Caco-2 (cell line): ENCODE data around the gene GFM2. TPM values are rescaled to one million over a fixed set of nuclear protein-coding genes. Genes with fewer than 3 reads are reported as not detected.

Experiments used
- BruUV-seq: library from RNA; stranded (reverse); fragments of 400-500 nt; replicated peaks from 2 replicates; lab custom pipeline; 2021; lab: Mats Ljungman, UMichigan
- CTCF ChIA-PET: fragments of 300-600 bp; sonication (Branson Sonifier 250); formaldehyde crosslinking; loops from one replicate; lab custom pipeline; 2022; ENCODE audit warnings: antibody characterized with exemption; lab: Charles Lee
- POLR2A ChIA-PET: fragments of 300-600 bp; sonication (Branson Sonifier 250); formaldehyde crosslinking; loops from one replicate; lab custom pipeline; 2022; ENCODE audit warnings: antibody characterized with exemption; lab: Charles Lee
- DNase-seq, 2 experiments: peaks; one replicate each; pipeline versions ENCODE4 v3.0.0 to v3.0.0-alpha.2; 2020 to 2022
- H3K27me3 ChIP-seq: replicated peaks from 2 replicates; pipeline ENCODE4 v1.6.0; 2011; ENCODE audit warnings: low read length; ENCODE audit not compliant: control insufficient read depth, insufficient read depth
- H3K36me3 ChIP-seq: 2 replicates; pipeline ENCODE4 v1.5.1; 2011; ENCODE audit warnings: low read length; ENCODE audit not compliant: control insufficient read depth, insufficient read depth
- H3K4me1 ChIP-seq: fragments of 250-450 bp; sonication (Bioruptor Pico); 2 replicates; pipeline ENCODE4 v1.5.1; 2020; ENCODE audit warnings: mild to moderate bottlenecking
- H3K4me3 ChIP-seq: 2 replicates; pipeline ENCODE4 v1.5.1; 2011; ENCODE audit warnings: low read depth, mild to moderate bottlenecking, control low read depth, low read length
- H3K9me3 ChIP-seq: fragments of 250-450 bp; sonication (Bioruptor Pico); 2 replicates; pipeline ENCODE4 v1.5.1; 2020; ENCODE audit warnings: mild to moderate bottlenecking, moderate library complexity
- H3K27ac Mint-ChIP-seq: one replicate; pipeline ENCODE4 v1.8.0; 2022; ENCODE audit warnings: mixed read lengths; ENCODE audit not compliant: unreplicated experiment
- H3K27me3 Mint-ChIP-seq: one replicate; pipeline ENCODE4 v1.8.0; 2022; ENCODE audit warnings: mixed read lengths; ENCODE audit not compliant: insufficient read depth, unreplicated experiment
- H3K36me3 Mint-ChIP-seq: one replicate; pipeline ENCODE4 v1.8.0; 2022; ENCODE audit warnings: mild to moderate bottlenecking, mixed read lengths; ENCODE audit not compliant: insufficient read depth, unreplicated experiment
- H3K4me1 Mint-ChIP-seq: one replicate; pipeline ENCODE4 v1.8.0; 2022; ENCODE audit warnings: low read depth, mixed read lengths; ENCODE audit not compliant: unreplicated experiment
- H3K4me3 Mint-ChIP-seq: one replicate; pipeline ENCODE4 v1.8.0; 2022; ENCODE audit warnings: mild to moderate bottlenecking, moderate library complexity, mixed read lengths; ENCODE audit not compliant: unreplicated experiment
- H3K9me3 Mint-ChIP-seq: one replicate; pipeline ENCODE4 v1.8.0; 2022; ENCODE audit warnings: mixed read lengths; ENCODE audit not compliant: unreplicated experiment
- intact Hi-C: fragments of 100-400 bp; cut with micrococcal nuclease; formaldehyde crosslinking; loops from one replicate; pipeline ENCODE4 v1.10.0; 2022; ENCODE audit not compliant: unreplicated experiment
- total RNA-seq: library from RNA; stranded (reverse); gene quantifications from 2 replicates; pipeline ENCODE4 v1.2.3, GENCODE V29; 2022
- TF ChIP-seq, protein P1 (sequence below), 2 experiments: fragments of 200-600 bp in 1 of 2; IDR thresholded peaks; 1 replicate in 1 of 2; 2 replicates in 1 of 2; pipeline versions ENCODE4 v1.5.1 to v1.8.0; 2011 to 2022; ENCODE audit warnings: antibody characterized with exemption in 1 of 2, control low read depth in 1 of 2, inconsistent platforms in 1 of 2, low read depth in 1 of 2, low read length in 1 of 2, mild to moderate bottlenecking in 1 of 2, moderate library complexity in 1 of 2; ENCODE audit not compliant: insufficient read depth in 1 of 2, severe bottlenecking in 1 of 2, unreplicated experiment in 1 of 2

GFM2 gene
- total RNA-seq, 1 experiment from 2014 or later: 43.6 TPM

DNA sequence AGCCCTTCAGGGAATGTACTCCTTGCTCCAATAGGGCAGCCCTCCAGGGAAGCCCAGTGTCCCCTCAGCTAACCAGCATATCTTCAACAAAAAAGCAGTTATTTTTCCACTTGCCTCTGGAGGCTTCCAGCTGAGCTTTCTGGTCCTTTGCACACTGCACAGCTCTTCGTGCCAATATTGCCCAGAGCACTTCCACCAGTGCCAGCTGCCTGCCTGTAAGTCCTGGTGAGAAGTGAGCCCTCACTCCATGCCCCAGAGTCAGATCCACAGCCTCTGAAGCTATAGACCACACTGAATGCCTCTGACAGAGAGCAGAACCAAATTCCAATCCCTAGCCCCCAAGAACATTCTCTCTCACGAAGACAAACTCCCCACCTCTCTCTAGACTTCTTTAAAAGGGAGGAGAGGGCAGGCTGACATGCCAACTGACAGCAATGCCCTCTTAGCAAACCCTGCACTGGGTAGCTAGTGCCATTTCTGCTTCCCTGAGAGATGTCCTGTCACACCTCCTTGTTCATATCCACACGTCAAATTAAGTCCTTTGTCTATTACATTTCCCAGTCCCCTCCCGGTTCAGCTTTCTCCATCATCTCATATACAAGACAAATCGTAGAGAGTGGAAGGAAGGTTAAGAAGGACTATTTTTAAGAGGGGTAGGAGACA, 94.6 kb downstream of the GFM2 start:
- Mint-ChIP-seq H3K4me1 (peaks cover 18% of the 10 kb centered on the region), H3K27ac (no peak overlapping the region)
- BruUV-seq: no TSS peak

More for the DNA sequence above, 94.6 kb downstream of the GFM2 start:
- Histone ChIP-seq H3K36me3 (no peaks in the 10 kb centered on the region), H3K9me3 (no peaks in the 10 kb centered on the region; the same call in 1 of the 2 replicates), H3K4me3 (no peak overlapping the region), H3K27me3 (no peaks in the 10 kb centered on the region), H3K4me1 (no peaks in the 10 kb centered on the region; the same call in 1 of the 2 replicates)
- ChIA-PET POLR2A (no interaction called here), CTCF (no interaction called here)
- TF ChIP-seq, protein P1, sequence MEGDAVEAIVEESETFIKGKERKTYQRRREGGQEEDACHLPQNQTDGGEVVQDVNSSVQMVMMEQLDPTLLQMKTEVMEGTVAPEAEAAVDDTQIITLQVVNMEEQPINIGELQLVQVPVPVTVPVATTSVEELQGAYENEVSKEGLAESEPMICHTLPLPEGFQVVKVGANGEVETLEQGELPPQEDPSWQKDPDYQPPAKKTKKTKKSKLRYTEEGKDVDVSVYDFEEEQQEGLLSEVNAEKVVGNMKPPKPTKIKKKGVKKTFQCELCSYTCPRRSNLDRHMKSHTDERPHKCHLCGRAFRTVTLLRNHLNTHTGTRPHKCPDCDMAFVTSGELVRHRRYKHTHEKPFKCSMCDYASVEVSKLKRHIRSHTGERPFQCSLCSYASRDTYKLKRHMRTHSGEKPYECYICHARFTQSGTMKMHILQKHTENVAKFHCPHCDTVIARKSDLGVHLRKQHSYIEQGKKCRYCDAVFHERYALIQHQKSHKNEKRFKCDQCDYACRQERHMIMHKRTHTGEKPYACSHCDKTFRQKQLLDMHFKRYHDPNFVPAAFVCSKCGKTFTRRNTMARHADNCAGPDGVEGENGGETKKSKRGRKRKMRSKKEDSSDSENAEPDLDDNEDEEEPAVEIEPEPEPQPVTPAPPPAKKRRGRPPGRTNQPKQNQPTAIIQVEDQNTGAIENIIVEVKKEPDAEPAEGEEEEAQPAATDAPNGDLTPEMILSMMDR (IDR thresholded peaks at IDR 0.05; ENCODE audit: insufficient read depth in 1 of 2, low read depth in 1 of 2, low read length in 1 of 2, severe bottlenecking in 1 of 2, unreplicated experiment in 1 of 2): no peak
- H3K36me3 Mint-ChIP-seq: no peaks in the 10 kb centered on the region
- DNase-seq: no peak
- H3K9me3 Mint-ChIP-seq: no peaks in the 10 kb centered on the region
- intact Hi-C loops: loop anchor here (2.0 kb wide), 2 partner anchors 272 to 592 kb away; no protein-coding TSS in a partner anchor
- H3K27me3 Mint-ChIP-seq: no peaks in the 10 kb centered on the region
- H3K4me3 Mint-ChIP-seq: no peak overlapping the region

Other genes starting within 250 kb of the GFM2 start
- 92.7 and 106 TPM in 2 replicates for gene ENC1, start 126.4 kb downstream of the GFM2 start, total RNA-seq
- 217 and 230 TPM in 2 replicates for gene HEXB, start 81.9 kb downstream of the GFM2 start, total RNA-seq
- 190 and 202 TPM in 2 replicates for gene NSA2, start 132 bp upstream of the GFM2 start, total RNA-seq
- gene FAM169A, start 99.3 kb upstream of the GFM2 start, total RNA-seq: 13.9 and 14.4 TPM in 2 replicates